GM03348 (cell line): Measurements from ENCODE around the gene MALL.
A peak's percentile ranks its signal among the peaks of the same experiment; 100 is the strongest.
"Not testable (repeated sequence)": the region's sequence is repeated elsewhere in the genome, so short reads cannot be mapped to it uniquely, and the experiment has no call there.

Experiments
- DNase-seq: peaks from one replicate; pipeline ENCODE4 v3.0.0; 2012; ENCODE audit warnings: low spot score

Gene MALL

DNA sequence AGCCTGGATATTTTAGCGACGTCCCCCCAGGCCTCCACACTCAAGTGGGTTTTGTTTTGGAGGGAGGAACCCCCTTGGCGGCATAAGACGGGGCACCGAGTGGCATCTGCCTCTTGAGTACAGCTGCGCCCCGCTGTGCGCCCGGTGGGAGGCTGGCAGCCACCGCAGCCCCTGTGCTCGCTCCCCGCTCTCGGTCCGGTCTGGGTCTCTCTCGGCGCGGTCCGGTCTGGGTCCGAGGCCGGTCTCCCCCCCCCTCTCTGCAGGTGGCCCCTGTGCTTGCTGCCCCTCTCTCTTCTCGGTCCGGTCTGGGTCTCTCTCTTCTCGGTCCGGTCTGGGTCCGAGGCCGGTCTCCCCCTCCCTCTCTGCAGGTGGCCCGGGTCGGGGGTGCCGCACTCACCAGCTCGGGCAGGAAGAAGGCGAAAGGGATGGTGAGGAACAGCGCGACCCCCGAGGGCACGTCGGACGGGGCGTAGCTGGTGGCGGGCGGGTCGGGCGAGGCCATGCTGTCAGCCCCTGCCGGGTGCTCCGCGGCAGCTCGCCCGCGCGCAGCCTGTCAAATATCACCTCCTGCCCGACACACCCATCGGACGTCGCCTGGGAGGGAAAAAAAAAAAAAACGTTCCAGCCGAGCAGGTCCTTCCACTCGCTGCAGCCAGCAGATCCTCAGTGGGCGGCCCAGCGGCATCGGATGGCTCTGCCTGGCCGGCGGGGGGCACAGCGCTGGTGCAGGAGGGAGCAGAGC lies at the start of gene MALL:
TSS of gene MALL (minus strand) at position 532 of the 742 bp plus-strand sequence. CDS start at position 502, 30 bp downstream.
- peak; percentile 49 for DNase-seq

DNA sequence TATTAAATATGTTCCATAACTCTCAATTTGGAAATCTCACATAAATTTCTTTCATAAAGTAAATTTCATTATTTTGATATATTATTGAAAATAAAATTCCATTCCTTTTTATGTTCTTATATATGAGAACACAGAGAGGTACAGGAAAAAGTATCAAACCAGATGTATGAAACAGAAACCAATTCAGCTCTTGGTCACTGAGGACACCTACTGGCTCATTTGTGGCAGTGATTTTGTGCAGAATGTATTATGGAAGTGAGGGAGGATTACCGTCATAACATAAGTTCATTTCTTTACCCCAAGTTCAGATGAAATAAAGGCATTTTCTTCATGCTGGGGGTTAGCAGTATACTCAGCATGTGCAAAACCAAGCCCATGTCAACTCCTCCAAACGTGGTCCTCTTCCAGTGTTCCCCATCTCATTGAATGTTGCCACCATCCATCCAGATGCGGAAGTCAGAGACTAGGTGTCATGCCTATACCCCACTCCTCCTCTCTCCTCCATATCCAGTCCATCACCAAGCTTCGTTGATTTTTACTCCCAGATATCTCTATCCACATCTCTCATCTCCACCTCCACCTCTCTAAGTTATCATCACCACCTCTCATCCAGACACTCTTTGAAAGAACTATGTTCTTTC lies 41.7 kb upstream of the MALL start:
- peak; percentile 44 for DNase-seq

DNA sequence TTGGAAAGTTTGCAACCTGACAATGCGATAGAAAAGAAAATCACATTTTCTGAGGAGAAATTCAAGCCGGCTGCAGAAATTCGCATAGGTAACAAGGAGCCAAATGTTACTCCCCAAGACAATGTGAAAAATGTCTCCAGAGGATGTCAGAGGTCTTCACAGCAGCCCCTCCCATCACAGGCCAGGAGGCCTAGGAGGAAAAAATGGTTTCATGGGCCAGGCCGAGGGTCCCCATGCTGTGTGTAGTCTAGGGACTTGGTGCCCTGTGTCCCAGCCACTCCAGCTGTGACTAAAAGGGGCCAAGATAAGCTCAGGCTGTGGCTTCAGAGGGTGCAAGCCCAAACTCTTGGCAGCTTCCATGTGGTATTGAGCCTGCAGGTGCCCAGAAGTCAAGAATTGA lies 39.2 kb upstream of the MALL start:
- not testable (repeated sequence) for DNase-seq

DNA sequence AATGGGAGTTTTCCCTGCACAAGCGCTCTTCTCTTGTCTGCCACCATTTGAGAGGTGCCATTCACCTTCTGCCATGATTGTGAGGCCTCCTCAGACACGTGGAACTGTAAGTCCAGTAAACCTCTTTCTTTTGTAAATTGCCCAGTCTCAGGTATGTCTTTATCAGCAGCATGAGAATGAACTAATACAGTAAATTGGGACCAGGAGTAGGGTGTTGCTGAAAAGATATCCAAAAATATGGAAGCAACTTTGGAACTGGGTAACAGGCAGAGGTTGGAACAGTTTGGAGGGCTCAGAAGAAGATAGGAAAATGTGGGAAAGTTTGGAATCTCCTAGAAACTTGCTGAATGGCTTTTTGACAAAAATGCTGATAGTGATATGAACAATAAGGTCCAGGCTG lies 38.6 kb upstream of the MALL start:
- not testable (repeated sequence) for DNase-seq

DNA sequence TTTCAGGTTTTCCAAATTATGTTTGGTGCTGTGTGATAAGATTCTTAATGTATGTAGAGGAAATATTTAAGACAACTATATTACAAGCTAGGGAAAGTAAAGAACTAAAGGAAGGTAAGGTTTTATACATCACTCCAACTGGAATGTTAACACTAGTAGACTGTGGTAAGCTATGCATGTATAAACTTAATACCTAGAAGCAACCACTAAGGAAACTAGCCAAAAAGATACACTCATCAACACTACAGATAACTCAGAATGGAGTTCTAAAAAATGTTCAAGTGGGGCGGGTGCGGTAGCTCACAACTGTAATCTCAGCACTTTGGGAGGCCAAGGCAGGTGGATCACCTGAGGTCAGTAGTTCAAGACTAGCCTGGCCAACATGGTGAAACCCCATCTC lies 37.8 kb upstream of the MALL start:
- no peak for DNase-seq

GRCh38 chr2:110152943-110153342 lies 37.3 kb upstream of the MALL start:
- no peak for DNase-seq

DNA sequence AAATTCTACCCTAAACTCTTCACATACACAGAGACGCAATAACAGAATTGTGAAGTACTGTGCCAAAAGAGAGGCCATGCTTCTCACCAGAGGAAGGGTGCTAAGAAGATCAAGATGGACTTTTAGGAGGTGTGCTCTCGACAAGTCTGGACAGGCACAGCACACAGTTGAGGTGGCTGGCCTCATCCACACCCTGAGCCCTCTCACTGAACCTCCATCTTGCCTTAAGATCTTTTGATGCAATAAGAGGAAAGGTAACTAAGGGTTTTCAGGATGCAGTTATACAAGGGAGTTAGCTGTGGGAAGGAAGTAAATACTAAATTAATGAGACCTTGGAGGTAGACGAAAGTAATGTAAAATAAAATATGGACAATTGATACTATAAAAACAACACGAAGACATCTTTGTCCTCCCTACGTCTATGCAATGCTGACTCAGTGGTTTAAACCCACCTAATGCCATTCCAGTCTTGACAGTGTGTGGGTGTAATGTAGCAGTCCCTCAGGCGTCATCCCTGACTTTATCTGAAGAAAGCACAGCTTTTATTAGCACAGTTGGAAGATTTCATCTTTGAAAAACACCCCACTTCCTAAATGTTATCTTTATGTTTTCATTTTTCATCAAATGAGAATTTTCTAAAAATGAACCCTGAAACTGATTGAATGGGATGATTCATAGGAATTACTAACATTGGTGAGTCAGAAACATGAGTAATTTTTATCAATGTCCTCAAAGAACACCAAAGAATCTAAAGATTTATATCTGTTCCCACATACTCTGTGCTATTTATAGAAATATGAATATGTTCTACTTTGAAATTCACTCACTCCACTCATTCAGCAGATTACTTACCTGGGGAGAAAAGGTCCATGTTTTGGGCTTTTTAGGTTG lies 34.0 kb upstream of the MALL start:
- peak; percentile 33 for DNase-seq

GRCh38 chr2:110146945-110147332 lies 31.3 kb upstream of the MALL start:
- no peak for DNase-seq

- DNase-seq, result no peak
These were observed 30.7 kb upstream of the MALL start for GRCh38 chr2:110146183-110146944.

GRCh38 chr2:110143982-110144381 lies 28.4 kb upstream of the MALL start:
- DNase-seq, result no peak

DNA sequence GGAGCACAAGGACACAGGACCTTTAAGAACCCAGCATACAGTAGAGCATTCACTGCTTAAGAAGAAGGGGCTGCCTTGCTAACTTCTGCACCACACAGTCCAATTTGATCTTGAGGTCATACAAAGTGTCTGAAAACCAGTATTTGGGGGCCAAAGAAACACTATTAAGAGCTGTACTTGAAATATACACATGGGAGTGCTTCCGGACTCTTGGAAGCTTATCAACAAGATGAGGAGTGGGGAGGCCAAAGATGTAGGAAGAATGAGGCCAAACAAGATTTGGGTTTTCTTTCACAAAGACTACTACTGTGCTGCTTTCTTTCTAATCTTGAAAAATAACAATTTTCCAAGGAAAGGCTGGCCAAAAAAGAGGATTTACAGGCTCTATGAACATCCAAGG lies 24.8 kb upstream of the MALL start:
- DNase-seq, result no peak

- DNase-seq, result no peak
These were observed 18.4 kb upstream of the MALL start for GRCh38 chr2:110134025-110134424.

DNA sequence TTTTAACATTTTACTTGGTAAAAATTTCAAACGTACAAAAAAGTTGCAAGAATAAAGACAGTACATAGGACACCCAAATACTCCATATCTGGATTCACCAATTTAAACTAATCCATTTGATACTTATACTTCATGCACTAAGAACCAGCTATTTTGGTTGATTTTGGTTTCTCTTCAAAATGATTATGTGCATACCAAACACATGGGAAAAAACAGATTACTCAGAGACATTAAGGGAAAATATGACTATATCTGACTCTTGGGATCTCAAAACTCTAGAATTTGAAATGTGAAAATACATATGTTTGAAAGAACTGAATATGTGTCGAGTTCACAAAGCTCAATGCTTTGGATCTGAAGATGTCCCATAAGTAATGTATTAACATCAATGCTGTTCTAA lies 15.5 kb upstream of the MALL start:
- no peak for DNase-seq

DNA sequence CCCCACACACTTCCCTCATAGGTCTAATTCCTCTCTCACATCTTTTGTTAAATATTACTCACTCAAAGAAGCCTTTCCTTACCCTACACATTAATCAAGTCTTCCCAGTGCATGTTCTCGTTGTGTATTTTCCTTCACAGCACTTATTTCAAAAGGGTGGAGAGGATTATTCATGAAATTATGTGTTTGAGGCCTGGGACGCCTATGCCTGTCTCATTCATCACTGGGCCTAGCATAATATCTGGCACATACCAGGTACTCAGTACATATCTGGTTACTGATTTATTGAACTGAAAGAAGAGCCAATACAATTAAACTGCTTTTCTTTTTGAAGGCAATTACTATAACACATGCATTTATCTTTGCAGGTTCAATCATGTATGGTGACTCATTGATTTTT lies 15.1 kb upstream of the MALL start:
- no peak for DNase-seq

DNA sequence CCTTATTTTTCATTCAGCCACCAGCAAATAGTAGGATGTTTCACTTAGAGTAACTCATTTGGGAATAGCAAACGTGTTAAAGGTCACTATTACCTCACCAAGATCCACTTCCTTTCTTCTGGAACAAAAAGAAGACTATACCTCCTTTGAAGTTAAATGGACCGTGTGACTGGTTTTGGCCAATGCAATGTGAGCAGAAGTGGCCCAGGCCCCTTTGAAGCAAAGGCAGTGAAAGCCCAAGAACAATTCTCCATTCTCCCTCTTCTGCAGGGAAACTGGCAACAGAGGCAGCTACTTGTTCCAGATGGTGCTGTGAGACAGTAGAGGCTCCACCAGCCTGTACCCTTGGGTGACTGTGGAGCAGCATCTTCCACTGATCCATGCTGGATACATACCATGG lies 11.3 kb upstream of the MALL start:
- no peak for DNase-seq

DNA sequence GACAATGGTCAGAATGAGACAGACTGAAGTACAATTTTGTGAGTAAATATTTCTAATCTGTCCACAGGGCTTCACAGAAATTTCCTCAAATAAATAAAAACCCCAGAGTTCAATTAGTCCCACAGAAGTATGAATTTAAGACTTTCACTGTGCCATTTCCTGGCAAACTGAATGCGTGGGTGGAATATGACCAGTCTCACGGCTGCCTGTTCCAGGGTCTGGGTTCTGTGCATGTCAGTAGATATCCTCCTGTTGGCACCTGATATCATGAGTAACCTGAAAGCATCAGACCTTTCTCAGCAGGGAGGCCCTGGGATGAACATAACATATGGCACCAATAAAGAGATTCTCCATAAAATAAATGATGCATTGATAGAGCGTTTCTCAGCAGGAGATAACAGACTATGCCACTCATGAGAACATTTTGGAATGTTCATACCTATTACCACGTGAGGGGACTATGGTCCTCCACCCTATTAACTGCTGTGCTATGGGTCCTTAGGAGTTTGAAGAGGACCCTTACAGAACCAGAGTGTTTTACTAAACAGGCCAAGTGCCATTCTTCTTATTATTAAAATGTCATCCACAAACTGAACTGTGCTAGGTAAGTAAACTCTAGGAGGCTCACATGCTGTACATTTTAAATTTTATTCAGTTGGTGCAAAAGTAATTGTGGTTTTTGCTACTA lies 10.6 kb upstream of the MALL start:
- DNase-seq, result no peak

- peak; percentile 28 for DNase-seq
These were observed 9.5 kb upstream of the MALL start for GRCh38 chr2:110124939-110125691.

- no peak for DNase-seq
These were observed 8.6 kb upstream of the MALL start for GRCh38 chr2:110124038-110124825.

- DNase-seq, result no peak
These were observed 6.0 kb upstream of the MALL start for GRCh38 chr2:110121592-110121991.

DNA sequence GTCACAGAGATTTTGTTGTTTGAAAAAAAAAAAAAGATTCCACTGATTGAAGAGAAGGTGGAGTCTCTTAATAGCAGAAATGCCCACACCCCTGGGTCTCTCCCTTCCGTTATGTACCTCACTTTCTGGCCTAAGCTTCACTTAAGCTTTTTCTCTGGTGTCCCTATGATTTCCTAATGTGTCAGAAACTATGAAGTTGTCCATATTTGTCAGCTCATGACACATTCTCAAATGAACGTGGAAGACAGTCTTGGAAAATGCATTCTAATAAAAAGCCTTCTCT lies 5.4 kb upstream of the MALL start:
- DNase-seq, result no peak
